ENCODE results near the gene PLD1. TPM values are rescaled to one million over a fixed set of nuclear protein-coding genes. Genes with fewer than 3 reads are reported as not detected.

PLD1 gene
- total and polyA plus RNA-seq, 10 of the 15 experiments (the other 5 are each of a cell fraction or from before 2014, with no cell fraction given): 2.9 to 108 (median 3.6) TPM

- TF ChIP-seq IRF5 (IDR thresholded peaks at IDR 0.05; ENCODE audit: borderline replicate concordance): no peak
- TF ChIP-seq MEF2A (IDR thresholded peaks at IDR 0.05; ENCODE audit: insufficient read depth, low read depth, low read length): no peak
- peak; percentile 9; the same call in 1 of the 2 replicates for TF ChIP-seq ZNF592 (IDR thresholded peaks at IDR 0.05)
- no peak for TF ChIP-seq ZNF207 (IDR thresholded peaks at IDR 0.05; ENCODE audit: borderline replicate concordance)
- TF ChIP-seq EGR1 (IDR thresholded peaks at IDR 0.05; ENCODE audit: borderline replicate concordance in 1 of 2, low read depth in 2 of 2, low read length in 2 of 2): no peak
- no peak for TF ChIP-seq PAX5 (IDR thresholded peaks at IDR 0.05; ENCODE audit: borderline replicate concordance, low read depth, low read length)
- TF ChIP-seq BCL11A (IDR thresholded peaks at IDR 0.05; ENCODE audit: low read depth, low read length): no peak
Measured at GRCh38 chr3:171829841-171830517, 19.7 kb upstream of the PLD1 start (continued).

Measured in GM12878 (cell line).